ENCODE results near the gene PDIA6. TPM values are rescaled to one million over a fixed set of nuclear protein-coding genes. Genes with fewer than 3 reads are reported as not detected.

PDIA6 gene
- total RNA-seq, 1 experiment from 2014 or later: 254 TPM

- intact Hi-C loops (cut with micrococcal nuclease): no loop called here
- no peak overlapping the region for H3K27ac Mint-ChIP-seq (ENCODE audit: low read depth, unreplicated experiment)
Measured at GRCh38 chr2:10786240-10786982, 26.2 kb downstream of the PDIA6 start.

GRCh38 chr2:10785260-10785659 lies 27.3 kb downstream of the PDIA6 start:
- H3K4me1 Mint-ChIP-seq (ENCODE audit: insufficient read depth, unreplicated experiment): no peaks in the 10 kb centered on the region
- H3K36me3 Mint-ChIP-seq (ENCODE audit: insufficient read depth, unreplicated experiment): peaks cover 94% of the 10 kb centered on the region
- no peak overlapping the region for H3K4me3 Mint-ChIP-seq (ENCODE audit: unreplicated experiment)
- ChIA-PET CTCF (interaction anchor here (0.6 to 1.0 kb wide), 3 partner anchors 13 to 373 kb away, joined by 3 read pairs; no protein-coding TSS in a partner anchor), POLR2A (no interaction called here)
- BruUV-seq (replicated peaks): no TSS peak
- DNase-seq (ENCODE audit: unreplicated experiment): no peak
- no peak overlapping the region for H3K27ac Mint-ChIP-seq (ENCODE audit: low read depth, unreplicated experiment)
- intact Hi-C loops (cut with micrococcal nuclease): no loop called here
- H3K9me3 Mint-ChIP-seq (ENCODE audit: unreplicated experiment): no peaks in the 10 kb centered on the region
- no peak for TF ChIP-seq CTCF (IDR thresholded peaks at IDR 0.05; ENCODE audit: unreplicated experiment)
- H3K27me3 Mint-ChIP-seq (ENCODE audit: insufficient read depth, unreplicated experiment): no peaks in the 10 kb centered on the region

More at GRCh38 chr2:10786240-10786982, 26.2 kb downstream of the PDIA6 start:
- ChIA-PET CTCF (interaction anchor here (0.6 kb wide), 1 partner anchor 359 kb away, joined by 3 read pairs; no protein-coding TSS in a partner anchor), POLR2A (no interaction called here)
- H3K4me3 Mint-ChIP-seq (ENCODE audit: unreplicated experiment): no peak overlapping the region
- no TSS peak for BruUV-seq (replicated peaks)
- no peaks in the 10 kb centered on the region for H3K27me3 Mint-ChIP-seq (ENCODE audit: insufficient read depth, unreplicated experiment)
- TF ChIP-seq CTCF (IDR thresholded peaks at IDR 0.05; ENCODE audit: unreplicated experiment): no peak
- no peaks in the 10 kb centered on the region for H3K4me1 Mint-ChIP-seq (ENCODE audit: insufficient read depth, unreplicated experiment)
- no peaks in the 10 kb centered on the region for H3K9me3 Mint-ChIP-seq (ENCODE audit: unreplicated experiment)
- H3K36me3 Mint-ChIP-seq (ENCODE audit: insufficient read depth, unreplicated experiment): peaks cover 92% of the 10 kb centered on the region
- no peak for DNase-seq (ENCODE audit: unreplicated experiment)

GRCh38 chr2:10784719-10785118 lies 27.9 kb downstream of the PDIA6 start:
- no peaks in the 10 kb centered on the region for H3K9me3 Mint-ChIP-seq (ENCODE audit: unreplicated experiment)
- peaks cover 93% of the 10 kb centered on the region for H3K36me3 Mint-ChIP-seq (ENCODE audit: insufficient read depth, unreplicated experiment)
- BruUV-seq (replicated peaks): no TSS peak
- no peak for TF ChIP-seq CTCF (IDR thresholded peaks at IDR 0.05; ENCODE audit: unreplicated experiment)
- no peak overlapping the region for H3K4me3 Mint-ChIP-seq (ENCODE audit: unreplicated experiment)
- H3K4me1 Mint-ChIP-seq (ENCODE audit: insufficient read depth, unreplicated experiment): no peaks in the 10 kb centered on the region
- no peak overlapping the region for H3K27ac Mint-ChIP-seq (ENCODE audit: low read depth, unreplicated experiment)
- ChIA-PET CTCF (interaction anchor here (0.6 to 1.1 kb wide), 4 partner anchors 13 to 374 kb away, joined by 3 to 4 read pairs (median 3); no protein-coding TSS in a partner anchor), POLR2A (interaction anchor here (0.6 kb wide), 1 partner anchor 67 kb away, joined by 4 read pairs; no protein-coding TSS in a partner anchor)
- intact Hi-C loops (cut with micrococcal nuclease): no loop called here
- H3K27me3 Mint-ChIP-seq (ENCODE audit: insufficient read depth, unreplicated experiment): no peaks in the 10 kb centered on the region
- no peak for DNase-seq (ENCODE audit: unreplicated experiment)

GRCh38 chr2:10783421-10783820 lies 29.2 kb downstream of the PDIA6 start:
- Mint-ChIP-seq H3K4me1 (ENCODE audit: insufficient read depth, unreplicated experiment) (no peaks in the 10 kb centered on the region), H3K27ac (ENCODE audit: low read depth, unreplicated experiment) (no peak overlapping the region), H3K9me3 (ENCODE audit: unreplicated experiment) (no peaks in the 10 kb centered on the region), H3K36me3 (ENCODE audit: insufficient read depth, unreplicated experiment) (peaks cover 85% of the 10 kb centered on the region), H3K27me3 (ENCODE audit: insufficient read depth, unreplicated experiment) (no peaks in the 10 kb centered on the region), H3K4me3 (ENCODE audit: unreplicated experiment) (no peak overlapping the region)
- TSS peak; percentile 85 for BruUV-seq (replicated peaks)
- no peak for DNase-seq (ENCODE audit: unreplicated experiment)
- TF ChIP-seq CTCF (IDR thresholded peaks at IDR 0.05; ENCODE audit: unreplicated experiment): no peak
- POLR2A ChIA-PET: interaction anchor here (0.6 kb wide), 1 partner anchor 173 kb away, joined by 3 read pairs; no protein-coding TSS in a partner anchor
- intact Hi-C loops (cut with micrococcal nuclease): no loop called here
- CTCF ChIA-PET: no interaction called here

Measured in MCF 10A (cell line).